CD4-positive, alpha-beta T cell treated with Interleukin-6 at 100 ng/mL for 8 hours (primary cell): Measurements from ENCODE around the gene SORCS1.

Experiments used
- DNase-seq: peaks from one replicate; pipeline ENCODE4 v3.0.0-alpha.2; 2020; ENCODE audit warnings: mixed read lengths, low spot score

SORCS1 gene

GRCh38 chr10:106898446-106898845, 266.1 kb downstream of the SORCS1 start:
- no peak for DNase-seq

- DNase-seq: no peak
Observed at GRCh38 chr10:106897719-106898118, 266.8 kb downstream of the SORCS1 start.

DNA sequence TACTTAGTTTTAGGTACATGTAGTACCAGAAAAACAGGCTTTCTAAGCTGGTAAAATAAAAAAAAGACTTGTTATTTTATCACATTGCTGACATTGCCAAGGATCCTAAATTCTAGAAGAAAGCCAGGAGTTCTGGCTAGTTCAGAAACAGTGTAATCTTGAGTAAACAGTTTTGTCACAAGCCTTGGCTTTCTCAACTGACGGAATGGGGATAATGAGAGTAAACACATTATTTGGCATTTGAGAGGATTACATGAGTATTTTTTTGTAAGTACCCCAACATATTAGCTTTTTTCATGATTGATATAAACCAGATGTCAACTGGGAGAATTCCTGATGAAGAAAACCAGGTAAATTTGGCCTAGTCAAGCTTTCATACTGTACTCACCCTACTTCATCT, 269.8 kb downstream of the SORCS1 start:
- DNase-seq: no peak

- DNase-seq: no peak
Observed at GRCh38 chr10:106877574-106877973, 286.9 kb downstream of the SORCS1 start.

DNA sequence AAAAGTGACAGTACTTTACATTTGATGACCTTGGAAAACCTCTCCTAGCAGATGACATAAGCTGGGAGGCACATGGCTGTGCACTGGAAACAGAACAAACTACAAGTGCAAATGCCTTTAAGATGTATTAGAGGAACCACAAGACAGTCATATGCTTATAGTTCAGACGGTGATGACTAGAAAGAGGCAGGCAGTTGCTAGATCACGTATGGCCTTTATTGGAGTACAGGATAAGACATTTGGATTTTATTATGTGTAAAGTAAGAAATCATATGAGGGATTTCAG, 290.0 kb downstream of the SORCS1 start:
- DNase-seq: no peak

- no peak for DNase-seq
Observed at GRCh38 chr10:106873770-106874603, 290.5 kb downstream of the SORCS1 start.

DNA sequence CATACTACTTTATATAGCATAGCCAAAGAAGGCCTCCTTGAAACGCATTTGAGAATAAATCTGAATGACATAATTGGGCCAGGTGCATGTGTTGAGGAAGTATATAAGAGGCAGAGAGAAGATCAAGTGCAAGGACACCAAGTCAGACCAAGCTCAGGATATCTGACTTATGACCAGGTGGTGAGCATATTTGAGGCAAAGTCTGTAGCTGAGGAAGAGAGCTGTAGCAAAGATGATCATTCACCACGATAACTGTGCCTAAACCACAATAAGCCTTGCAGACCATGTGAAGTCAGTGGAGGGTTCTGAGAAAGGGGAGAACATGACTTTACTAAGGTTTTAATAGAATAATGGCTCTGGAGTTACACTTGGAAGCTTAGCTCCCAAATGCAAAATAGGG, 292.3 kb downstream of the SORCS1 start:
- DNase-seq: no peak

DNA sequence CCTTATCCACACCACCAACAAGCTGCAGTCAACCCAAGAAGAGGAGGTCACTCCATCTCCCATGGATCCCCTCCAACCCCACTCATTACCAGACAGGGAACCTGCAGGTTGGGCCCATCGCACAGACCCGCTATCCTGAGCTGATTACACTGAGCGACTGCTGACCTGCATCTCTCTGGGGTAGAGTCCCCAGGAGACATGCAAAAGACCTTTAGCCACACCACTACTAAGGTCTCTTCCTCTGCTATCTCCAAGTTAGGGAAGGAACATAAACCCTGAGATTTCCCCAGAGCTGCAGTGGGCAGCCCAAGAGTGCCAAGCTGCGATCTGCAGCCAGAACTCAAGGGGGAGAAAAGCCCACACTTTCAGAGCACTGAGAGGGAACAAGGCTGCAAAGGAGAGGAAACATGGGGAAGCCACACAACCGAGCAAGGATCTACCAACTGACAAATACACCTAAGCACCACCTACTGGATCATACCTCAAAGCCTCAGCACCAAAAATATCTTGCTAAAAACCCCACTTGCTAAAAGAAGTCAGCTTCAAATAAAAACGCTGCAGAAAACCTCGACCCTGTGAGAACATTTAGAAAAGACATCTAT, 298.2 kb downstream of the SORCS1 start:
- DNase-seq: no peak

GRCh38 chr10:106864031-106864430, 300.5 kb downstream of the SORCS1 start:
- DNase-seq: no peak

- DNase-seq: no peak
Observed at GRCh38 chr10:106863549-106863948, 301.0 kb downstream of the SORCS1 start.

DNA sequence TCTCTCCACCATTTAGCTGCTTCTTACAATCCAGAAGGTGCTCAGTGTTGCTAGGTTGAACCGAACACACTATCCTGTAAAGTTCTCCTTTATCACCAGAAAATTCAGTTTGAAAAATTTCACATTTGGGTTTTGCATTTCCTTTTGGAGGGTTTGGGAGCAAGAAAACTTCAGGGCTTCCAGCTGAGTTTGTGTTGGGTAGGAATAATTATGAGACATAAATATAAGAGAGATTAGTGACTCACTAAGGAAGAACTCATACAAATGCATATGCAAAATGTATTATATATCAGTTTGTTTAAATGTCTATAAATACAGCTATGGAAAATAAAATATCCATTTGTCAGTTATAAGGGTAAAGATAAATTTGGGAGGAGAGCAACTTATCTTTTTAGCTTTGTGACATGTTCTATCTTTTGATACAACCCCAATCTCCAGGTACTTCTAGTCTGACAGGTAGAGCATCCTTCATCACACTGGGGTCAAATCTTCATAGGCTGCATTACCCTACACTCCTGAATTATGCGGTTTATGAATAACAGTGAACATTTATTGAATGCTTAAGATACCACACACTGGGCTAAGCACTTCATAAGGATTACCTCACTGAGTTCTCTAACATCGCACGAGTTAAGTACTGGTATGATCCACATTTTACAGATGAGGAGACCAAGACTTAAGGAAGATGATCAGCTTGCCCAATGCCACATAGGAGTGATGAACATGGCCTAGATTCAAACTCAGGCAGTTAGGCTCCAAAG, 304.4 kb downstream of the SORCS1 start:
- no peak for DNase-seq

DNA sequence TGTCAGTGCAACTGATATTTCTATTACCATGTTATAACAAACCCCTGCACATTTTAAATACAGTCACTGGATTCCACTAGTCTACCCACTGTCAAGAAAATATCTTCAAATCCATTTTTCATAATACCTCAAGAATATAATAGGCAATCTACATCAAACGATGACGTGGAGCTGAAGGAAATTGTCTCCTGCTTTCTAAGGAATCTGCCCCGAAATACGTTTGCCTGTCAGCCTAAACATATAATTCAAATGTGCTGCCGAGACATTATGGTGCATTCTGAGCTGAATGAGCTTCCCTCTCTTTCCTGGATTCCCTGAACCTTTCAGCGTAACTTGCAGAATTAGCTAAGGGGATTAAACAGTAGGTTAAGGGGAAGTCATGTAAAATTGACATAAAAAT, 306.8 kb downstream of the SORCS1 start:
- no peak for DNase-seq

DNA sequence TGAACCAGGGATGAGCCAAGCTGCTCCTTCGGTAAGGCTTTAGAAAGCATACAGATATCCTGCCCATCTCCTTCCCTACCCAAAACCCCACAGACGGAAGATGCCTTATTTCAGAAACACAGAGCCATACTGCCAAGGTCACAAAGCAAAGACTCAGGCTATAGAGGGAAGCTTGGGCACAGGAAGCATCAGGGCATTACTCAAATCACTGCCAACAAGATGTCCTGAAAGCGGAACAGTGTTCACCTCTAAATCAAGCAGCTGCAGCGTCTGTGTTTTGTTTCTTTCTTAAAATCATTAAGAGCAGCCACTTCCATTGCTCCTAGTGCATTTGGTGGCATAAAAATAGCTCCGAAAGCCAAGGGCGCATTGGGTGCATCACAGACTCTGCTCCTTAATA, 307.3 kb downstream of the SORCS1 start:
- no peak for DNase-seq

GRCh38 chr10:106836933-106837663, 327.4 kb downstream of the SORCS1 start:
- no peak for DNase-seq

- DNase-seq: no peak
Observed at GRCh38 chr10:106832846-106833245, 331.7 kb downstream of the SORCS1 start.

DNA sequence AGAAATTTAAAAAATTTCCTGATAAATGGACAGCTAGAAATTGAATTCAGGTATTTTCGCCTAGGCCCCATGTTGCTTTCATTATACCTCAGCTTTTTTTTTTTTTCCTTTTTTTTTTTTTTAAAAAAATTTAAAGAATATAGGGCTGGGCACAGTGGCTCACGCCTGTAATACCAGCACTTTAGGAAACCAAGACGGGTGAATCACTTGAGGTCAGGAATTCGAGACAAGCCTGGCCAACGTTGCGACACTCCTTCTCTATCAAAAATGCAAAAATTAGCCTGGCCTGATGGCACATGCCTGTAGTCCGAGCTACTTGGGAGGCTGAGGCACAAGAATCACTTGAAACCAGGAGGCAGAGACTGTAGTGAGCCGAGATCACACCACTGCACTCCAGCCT, 334.0 kb downstream of the SORCS1 start:
- no peak for DNase-seq

- DNase-seq: no peak
Observed at GRCh38 chr10:106830006-106830405, 334.5 kb downstream of the SORCS1 start.

GRCh38 chr10:106826716-106827115, 337.8 kb downstream of the SORCS1 start:
- no peak for DNase-seq

DNA sequence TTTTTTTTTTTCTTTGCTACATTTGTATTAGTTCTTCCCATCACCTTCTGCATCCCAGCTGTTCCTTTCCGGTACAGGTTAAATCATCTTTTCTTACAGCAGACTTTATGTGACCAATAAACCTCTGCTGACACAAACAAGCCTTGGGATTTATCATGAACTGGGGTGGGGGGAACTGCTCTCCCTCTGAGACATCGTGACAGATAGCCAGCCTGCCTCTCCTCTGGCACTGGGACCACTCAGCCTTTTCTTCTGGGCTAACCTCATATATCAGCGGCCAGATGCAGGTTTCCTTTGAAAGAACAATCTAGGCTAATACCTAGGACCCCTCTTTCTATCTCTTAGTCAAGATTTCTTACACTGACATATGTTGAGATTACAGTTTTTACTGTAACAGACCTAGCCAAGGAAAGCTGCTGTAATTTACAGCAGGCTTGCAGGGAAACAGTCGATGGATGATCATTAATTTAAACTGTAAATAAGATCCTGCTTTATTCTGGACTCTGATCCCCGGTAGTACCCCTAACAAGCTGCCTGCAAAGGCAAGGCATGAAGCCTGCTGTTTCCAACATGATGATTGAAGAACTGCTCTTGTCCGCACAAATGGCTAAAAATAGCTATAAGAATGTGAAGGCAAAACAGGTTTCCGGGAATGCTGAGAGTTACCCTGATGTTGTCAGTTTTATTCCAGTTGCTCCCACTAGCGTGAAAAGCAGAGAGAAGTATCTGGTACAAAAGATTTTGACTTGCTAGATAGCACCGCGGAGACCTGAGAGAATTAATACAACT, 338.7 kb downstream of the SORCS1 start:
- DNase-seq: no peak

GRCh38 chr10:106820579-106820978, 343.9 kb downstream of the SORCS1 start:
- DNase-seq: no peak

DNA sequence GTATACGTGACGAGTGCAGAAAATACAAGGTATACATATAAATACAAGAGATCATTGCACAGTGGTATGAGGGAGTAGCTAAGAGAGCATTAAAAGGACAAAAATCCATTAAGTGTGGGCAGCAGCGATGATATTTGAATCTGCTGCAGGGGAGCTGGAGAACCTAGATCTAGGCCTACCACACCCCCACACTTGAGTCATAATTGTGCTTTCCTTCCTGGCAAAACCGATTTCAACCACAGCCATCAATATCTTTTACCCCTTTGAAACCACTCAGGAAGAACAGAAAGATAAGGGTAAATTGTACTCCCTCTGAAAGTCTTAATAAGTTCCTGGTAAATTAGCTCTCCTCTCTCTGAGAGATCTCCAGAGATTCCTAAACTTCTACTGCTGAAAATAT, 345.0 kb downstream of the SORCS1 start:
- DNase-seq: no peak
